Measurements from ENCODE around the gene C2CD2.

- no peak for TF ChIP-seq POLR2A (IDR thresholded peaks at IDR 0.05; ENCODE audit: low read depth, low read length)
- TF ChIP-seq TAF1 (IDR thresholded peaks at IDR 0.05; ENCODE audit: borderline replicate concordance, low read depth, low read length), result no peak
- TF ChIP-seq POLR2AphosphoS5 (IDR thresholded peaks at IDR 0.05; ENCODE audit: low read depth, low read length), result no peak
These were observed 33.3 kb downstream of the C2CD2 start for GRCh38 chr21:41920476-41920875.

Data from GM12892 (cell line).